Effector CD4-positive, alpha-beta T cell (primary cell): ENCODE data around the gene LRPAP1.
"Not testable (repeated sequence)": the region's sequence is repeated elsewhere in the genome, so short reads cannot be mapped to it uniquely, and the experiment has no call there.

Experiments used
- DNase-seq: peaks from one replicate; pipeline ENCODE4 v3.0.0-alpha.2; 2020

The LRPAP1 gene

DNA sequence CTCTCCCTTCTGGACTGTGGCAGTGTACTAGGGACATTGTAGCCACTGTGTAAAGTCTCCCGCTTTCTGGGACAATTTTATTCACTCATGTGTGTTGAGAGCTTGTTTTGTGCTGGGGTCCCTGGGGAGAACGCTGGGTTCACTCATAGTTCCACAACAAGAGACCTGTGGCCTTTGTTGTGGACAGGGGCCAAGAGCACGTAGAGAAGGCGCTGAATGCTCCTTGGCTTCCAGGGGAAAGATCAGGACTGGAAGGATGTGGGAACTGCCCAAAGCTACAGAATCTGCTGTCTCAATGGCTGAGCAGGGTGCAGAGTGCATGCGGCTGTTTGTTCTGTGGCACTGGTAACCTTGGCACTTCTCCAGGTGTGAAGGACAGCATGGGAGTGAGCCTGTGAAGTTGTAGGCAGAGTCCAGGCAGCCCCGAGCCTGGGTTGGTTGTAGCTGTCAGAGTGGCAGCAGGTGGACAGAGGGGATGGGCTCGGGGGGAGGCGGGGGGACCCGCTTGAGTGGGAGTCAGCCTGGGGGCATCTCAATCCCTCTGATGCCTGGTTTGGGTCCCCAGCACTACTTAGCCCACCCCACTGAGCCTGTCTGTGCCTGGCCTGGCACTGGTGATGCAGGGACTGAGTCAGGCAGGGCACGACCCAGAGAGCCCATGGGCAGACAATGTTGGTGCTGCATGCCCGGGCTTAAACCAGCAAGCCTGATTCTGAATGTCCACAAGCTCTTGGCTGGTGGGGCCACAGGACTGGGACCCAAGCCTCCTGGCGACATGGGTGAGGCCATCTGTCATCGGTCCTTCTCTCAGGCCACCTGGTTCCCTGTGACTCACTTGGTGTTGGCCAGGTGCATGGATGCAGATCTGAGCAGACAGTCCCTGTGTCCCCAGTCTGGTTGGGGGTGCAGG, 27.4 kb upstream of the LRPAP1 start:
- not testable (repeated sequence) for DNase-seq

DNA sequence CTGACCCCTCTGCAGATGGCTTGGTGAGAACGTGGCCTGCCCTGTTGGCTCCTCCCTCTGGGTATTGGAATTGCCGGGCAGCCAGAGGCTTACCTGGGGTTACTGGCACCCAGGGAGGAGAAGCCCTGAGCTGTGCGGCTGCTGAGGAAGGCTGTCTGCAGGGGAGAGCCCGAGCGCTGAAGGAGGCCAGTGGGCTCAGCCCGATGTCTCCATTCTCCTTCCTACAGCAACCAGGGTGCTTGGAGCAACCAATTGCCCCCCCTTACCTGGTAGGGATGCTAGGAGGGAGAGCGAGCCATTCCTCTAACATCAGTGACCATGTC, 26.3 kb upstream of the LRPAP1 start:
- not testable (repeated sequence) for DNase-seq

DNA sequence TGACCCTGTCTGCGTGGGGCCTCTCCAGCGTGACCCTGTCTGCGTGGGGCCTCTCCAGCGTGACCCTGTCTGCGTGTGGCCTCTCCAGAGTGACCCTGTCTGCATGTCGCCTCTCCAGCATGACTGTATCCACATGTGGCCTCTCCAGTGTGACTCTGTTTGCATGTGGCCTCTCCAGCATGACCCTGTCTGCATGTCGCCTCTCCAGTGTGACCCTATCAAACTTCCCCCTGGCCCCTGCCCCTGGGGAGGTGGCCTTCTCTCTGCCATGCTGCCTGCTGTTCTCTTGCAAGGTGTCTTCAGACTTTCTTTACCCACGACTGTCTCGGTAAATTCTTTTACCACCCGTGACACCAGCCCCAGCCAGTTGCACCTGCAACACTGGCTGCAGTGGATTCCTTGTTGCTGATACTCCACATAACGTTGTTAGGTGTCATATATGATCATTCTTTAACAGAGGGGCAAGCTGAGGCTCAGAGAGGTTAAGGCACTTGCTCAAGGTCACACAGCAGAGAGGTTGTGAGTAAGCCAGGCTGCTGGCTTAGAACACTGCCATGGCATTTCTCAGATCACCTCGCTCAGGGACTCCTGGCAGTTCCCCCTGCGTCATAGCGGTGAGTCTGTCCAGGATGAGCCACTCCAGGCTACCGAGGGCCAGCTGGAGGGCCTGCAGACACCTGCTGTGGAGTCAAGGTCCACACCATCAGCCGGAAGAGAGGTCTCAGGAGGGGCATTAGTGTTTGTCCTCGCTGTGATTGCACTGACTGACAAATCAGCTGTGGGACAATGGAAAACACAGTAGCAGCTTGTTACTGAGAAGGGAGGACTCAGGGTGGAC, 25.7 kb upstream of the LRPAP1 start:
- DNase-seq, result not testable (repeated sequence)

DNA sequence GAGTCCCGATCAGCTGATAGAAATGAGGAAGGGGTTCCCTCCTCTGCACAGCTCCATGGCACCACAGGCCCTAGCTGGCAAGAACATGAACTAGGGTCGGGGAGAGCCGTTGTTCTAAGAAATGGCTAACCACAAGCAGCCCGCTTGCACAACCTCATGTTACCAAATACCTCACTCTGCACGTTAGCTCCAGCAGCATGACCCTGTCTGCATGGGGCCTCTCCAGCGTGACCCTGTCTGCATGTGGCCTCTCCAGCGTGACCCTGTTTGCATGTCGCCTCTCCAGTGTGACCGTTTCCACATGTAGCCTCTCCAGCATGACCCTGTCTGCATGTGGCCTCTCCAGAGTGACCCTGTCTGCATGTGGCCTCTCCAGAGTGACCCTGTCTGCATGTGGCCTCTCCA, 24.9 kb upstream of the LRPAP1 start:
- DNase-seq, result not testable (repeated sequence)

DNA sequence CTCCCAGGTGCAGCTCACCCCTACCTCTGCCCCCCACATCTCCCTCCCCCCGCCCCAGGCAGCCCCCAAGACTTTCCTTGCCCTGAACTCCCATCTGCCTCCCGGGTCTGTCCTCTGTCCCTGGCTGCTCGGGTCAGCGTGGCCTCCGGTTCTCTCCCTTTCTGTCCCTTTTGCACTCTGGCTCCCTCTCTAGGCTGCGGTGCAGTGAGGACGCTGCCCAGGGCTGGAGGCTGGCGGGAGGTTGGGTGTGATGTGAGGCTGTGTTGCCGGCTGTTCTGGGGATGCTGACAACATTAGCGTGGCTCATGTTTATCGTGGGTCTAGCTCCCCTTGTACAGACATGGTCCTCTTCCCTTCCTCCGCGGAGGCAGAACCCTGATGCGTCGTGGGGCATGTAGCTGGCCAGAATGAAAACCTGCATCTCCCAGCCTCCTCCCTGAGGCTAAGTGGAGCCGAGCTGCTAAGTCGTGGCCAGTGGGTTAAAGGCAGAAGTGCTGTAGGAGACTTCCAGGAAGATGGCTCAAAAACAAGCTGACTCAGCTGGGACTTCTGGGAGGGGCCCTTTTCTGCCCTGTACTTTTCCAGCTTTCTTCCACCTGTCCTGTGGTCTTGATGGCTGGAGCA, 24.1 kb upstream of the LRPAP1 start:
- not testable (repeated sequence) for DNase-seq

DNA sequence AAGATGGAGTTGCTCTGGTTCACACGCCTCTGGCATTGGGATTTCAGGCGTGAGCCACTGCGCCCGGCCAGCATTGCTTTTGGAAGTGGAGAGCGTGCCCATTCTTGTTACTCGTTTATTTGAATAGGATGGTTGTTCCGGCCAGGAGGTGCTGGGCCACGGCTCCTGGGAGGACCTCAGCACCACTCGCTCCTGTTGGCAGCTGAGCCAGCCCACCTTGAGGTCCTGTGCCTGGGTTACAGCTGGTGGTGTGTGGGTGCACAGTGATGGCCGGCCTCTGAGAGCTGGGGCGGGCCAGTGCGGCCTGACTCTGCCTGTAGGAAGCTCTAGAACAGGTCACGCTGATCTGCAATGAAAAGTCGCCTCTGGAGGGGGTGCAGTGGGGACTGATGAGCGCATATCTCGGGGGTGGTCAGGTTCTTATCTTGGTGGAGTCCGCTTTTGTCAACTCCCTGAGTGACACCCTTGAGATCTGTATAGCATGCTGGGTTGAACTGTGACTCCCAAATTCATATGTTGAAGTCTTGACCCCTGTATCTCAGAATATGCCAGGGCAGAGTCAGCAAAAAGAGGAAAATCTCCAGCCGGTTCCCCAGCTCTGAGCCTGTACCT, 23.3 kb upstream of the LRPAP1 start:
- not testable (repeated sequence) for DNase-seq

DNA sequence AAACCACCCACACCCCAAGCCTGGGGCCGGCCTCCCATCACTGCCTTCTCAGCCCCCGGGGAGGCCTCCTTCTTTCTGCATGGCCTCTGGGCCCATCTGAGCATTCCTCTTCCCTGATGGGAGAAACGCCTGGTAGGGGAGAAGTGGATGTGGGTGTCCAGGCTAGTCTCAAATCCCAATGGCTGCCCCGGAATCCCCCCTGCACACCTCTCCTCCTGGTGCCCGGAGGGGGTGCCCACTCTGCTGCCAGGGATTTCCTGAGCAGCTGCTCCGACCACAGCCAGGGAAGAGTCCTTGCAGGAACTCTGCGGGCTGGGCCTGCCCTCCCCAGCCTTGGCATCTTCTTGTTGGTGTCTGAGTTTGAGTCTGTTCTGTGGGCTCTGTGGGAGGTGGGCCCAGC, 19.1 kb upstream of the LRPAP1 start:
- DNase-seq, result not testable (repeated sequence)

DNA sequence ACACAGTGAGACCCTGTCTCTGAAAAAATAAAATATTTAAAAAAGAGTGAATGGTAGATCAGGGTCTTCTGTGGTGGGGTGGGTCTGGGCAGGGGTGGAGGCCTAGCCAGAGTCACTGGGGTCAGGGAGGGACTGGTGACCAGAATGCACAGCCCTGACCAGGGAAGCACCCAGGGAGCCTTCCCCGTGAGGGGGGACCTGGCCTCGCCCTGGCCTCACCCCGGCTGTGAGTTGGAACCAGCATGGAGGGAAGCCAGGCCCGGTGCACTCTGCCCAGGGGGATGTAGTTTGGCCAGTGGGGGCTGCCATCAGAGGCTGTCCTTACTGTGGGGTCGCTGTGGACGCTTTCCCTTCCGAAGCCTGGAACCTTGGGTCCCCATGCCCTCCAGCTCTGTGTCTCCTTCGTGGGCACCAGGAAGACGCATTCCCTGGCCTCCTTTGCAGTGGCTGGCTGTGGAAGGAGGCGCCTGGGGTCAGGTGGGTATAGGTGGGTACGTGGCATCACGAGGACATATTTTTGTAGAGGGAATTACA, 18.6 kb upstream of the LRPAP1 start:
- not testable (repeated sequence) for DNase-seq

DNA sequence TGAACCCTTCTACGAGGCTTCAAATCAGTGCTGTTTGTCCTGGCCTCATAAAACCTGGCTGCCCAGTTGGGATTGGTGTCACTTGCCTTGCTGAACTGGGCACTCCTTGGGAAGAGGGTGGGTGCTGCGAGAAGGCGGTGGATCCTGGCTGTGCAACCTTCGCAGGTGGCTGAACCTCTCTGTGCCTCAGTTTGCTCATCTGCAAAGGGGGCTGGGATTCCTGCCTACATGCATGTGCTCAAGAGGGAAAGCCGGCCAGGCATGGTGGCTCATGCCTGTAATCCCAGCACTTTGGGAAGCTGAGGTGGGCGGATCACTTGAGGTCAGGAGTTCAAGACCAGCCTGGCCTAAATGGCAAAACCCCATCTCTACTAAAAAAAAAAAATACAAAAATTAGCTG, 17.8 kb upstream of the LRPAP1 start:
- not testable (repeated sequence) for DNase-seq

DNA sequence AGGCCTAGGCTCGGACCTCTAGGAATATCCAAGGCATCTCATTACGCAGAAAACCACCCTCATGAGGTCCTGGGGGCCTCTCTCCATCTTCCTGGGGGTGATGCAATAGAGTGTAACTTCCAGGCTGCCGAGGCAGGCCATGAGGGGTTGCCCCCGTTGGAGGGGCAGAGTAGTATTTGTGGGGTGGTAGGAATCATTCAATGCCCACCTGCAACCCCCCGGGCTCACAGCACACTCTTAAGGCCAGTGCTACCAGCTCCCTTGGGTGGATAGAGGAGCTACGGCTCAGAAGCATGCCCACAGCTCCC, 17.4 kb upstream of the LRPAP1 start:
- DNase-seq, result not testable (repeated sequence)

DNA sequence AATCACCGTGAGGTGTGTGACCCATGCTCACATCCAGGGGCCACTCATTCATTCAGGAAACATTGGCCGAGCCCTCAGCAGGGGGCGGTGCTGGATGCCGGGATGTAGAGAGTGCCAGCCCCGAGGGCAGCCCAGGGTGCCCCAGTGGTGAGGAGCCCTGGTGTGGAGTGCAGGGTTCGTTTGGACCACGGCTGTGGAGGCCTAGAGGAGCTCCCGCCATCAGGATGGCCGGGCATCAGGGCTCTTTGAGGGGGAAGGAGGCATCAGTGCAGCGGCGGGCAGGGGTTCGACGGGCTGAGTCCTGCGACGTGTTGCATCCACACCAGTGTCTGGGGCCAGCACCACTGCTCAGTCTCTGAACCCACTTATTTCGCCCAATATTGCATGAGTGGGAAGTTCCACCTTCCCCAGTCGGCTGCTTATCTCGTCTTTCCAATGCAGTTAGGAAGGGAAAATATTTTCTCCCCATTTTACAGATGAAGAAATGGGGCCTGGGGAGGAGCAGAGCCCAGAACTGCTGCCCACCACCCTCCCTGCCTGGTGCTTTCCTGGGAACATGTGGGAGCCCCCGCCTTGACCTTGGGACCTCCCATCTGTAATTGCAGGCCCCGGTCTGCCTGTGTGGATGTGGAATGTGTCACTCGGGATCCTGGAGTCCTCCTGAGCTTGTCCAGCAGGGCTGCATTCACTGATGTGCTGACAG, 16.9 kb upstream of the LRPAP1 start:
- DNase-seq, result not testable (repeated sequence)

DNA sequence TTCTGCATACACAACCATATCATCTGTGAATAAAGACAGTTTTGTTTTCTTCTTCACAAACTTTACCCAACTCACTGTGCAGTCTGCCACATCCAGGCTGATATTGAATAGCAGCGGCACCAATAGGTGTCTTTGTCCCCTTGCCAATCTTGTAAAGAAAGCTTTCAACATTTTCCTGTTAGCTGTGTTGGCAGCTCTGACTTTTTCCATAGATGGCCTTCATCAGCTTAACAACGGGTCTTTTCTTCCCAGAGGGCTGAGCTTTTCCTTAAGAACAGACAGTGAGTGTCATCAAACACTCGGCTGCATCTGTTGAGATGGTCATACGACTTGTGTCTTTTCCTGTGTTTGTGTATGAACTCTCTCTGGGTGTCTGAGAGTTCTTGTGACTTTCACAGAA, 14.5 kb upstream of the LRPAP1 start:
- DNase-seq, result not testable (repeated sequence)

DNA sequence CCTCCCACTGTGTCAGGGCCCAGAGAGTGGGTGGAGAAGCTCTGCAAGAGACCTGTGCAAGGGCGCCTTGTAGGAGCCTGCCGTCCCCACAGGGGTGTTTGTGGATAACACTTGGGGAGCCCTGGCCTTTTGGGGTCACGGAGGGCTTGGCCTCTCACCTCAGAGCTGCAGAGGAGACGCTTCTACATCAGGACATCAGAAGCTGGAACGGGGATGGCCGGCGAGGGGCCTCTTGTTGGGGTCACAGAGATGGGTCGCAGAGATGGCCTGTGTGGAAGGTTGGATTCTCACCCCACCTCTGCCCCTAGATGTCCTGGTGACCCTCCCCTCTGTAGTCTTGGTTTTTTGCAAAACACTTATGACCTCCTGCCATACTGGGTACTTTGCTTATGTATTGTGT, 13.1 kb upstream of the LRPAP1 start:
- DNase-seq, result not testable (repeated sequence)

DNA sequence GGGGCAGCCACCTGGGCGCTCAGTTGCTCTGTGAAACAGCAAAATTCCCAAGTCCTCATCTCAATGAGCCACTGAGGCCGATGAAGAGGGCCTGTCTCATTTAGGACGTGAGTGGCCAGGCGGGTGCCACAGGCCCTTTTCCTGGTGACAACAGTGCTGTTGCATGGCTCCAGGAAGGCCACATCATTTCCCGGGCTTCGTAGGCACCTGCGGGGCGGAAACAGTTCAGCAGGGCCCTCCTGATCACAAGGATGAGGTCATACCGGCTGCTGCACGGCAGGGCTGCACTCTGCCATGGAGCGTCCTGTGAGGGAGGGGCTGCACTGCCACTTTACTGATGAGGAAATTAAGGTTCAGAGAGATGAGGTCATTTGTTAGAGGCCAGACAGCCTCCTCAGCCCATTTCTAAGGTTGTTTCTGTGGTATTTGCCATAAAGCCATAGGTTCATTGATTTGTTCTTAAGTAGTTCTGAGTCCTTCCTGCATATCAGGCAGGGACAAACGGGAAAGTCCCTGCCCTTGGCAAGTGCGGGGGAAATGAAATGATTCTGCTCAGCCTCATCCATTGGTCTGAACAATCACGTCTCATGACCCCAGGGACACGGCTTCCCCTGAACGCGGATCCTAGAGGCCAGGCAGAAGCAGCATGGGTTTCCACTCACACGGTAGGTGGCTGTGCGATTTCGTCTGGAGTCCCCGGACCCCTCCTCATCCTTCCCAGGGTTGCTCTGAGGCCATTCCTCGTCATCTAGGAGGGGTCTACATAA, 12.2 kb upstream of the LRPAP1 start:
- not testable (repeated sequence) for DNase-seq

DNA sequence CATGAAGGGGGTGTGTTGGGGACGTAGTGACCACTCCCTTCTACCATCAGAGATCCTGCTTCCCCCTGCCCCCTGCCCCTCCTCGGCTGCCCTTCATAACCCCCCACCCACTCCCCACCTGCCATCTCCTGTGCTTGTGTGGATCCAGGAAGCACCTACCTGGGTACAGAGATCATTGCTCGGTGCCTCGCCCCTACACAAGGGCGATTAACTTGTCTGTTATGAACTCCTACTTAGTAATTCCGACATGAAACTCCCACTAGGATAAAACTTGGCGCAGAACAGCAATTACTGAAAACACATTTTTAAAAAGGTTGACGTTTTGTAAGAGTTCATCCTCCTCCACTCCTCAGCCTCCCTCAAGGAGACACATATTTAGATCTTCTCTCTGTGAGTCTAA, 11.2 kb upstream of the LRPAP1 start:
- not testable (repeated sequence) for DNase-seq

DNA sequence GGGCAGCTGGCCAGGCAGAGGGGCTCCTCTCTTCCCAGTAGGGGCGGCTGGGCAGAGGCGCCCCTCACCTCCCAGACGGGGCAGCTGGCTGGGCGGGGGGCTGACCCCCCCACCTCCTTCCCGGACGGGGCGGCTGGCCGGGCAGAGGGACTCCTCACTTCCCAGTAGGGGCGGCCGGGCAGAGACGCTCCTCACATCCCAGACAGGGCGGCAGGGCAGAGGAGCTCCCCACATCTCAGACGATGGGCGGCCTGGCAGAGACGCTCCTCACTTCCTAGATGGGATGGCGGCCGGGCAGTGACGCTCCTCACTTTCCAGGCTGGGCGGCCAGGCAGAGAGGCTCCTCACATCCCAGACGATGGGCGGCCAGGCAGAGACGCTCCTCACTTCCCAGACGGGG, 6.7 kb upstream of the LRPAP1 start:
- not testable (repeated sequence) for DNase-seq

DNA sequence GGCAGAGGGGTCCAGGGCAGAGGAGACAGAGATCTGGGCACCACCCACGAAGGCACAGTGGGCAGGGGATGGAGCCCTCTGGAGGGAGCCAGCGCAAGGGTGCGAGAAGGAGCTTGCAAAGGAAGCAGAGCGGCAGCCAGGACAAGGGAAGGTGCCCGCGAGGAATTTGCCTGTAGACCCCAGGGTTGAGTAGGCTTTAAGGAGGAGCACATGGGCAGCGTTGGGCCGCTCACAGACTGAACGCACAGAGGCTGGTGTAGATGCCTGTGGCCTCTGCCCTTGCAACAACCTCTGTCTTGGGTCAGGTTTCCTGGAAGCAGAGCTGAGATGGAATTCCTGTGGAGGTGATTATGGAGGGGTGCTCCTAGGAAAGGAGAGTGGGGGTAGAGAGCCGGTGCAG, 3.6 kb upstream of the LRPAP1 start:
- not testable (repeated sequence) for DNase-seq

DNA sequence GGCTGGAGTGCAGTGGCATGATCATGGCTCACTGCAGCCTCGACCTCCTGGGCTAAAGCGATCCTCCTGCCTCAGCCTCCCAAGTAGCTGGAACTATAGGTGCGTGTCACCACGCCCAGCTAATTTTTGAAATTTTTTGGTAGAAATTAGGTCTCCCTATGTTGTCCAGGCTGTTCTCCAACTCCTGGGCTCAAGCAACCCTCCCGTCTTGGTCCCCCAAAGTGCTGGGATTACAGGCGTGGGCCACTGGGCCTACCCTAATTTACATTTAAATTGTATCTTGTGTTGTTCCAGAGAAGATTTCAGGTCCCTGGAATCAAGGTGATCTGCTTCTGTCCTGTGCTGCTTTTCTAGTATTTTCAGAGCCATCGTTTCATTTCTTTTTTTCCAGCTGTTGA, 1.2 kb upstream of the LRPAP1 start:
- no peak for DNase-seq

DNA sequence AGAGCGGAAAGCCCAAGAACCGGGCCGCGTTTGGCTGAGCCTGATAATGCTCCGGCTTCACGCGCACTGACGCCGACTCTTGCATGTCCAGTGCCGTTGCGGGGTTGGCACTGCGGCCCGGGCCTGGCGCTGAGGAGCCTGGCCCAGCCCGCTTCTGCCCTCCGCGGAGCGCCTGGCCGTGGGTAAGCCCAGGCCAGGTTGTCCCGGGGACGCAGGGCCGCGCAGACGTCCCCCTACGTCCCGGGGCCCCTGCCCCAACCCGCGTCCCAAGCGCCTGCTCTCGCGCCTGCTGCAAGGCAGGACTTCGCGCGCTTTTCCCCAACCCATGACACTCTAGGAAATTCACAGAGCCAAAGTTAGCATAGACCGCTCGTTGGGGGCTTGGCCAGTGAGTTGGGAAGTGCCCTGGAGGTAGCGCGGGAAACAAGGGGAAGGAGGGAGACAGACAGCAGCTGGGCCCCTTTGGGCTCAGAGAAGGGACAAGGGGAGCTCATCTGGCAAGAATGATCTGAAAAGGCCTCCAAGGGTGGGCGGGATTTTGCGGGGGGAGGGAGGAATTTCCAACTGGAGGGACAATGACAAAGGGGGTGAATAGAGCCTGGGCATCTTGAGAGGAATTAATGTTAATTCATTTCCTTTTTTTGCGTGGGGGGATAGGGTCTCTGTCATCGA, 665 bp upstream of the LRPAP1 start:
- DNase-seq, result no peak

DNA sequence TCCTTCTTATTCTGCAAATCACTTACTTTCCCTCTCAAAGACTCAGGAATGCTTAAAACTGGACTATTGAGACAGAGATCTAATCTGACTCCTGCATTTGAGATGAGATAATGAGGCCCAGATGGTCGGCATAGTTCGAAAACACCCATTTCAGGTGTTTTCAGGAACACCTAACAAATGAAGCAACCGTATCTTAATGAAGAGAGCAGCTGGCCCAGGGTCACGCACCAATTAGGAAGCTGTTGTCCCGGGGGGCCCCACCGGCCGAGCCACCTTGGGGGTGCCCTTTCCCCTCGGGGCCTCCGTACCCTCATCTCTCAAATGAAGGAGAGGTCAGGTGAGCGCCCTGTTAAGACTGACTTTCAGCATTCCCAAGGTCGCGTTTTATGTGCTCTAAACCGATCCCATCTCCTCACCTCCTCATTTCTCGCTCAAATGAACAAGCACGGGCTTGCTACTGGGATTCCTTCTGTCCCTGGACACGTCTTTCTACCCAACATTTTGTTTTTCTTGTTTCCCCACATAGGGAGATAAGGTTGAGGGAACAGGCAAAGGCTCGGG, 824 bp downstream of the LRPAP1 start:
- DNase-seq, result no peak
